ENCODE measurements around the gene EI24. TPM values are rescaled to one million over a fixed set of nuclear protein-coding genes. Genes with fewer than 3 reads are reported as not detected.

EI24 gene
- total and polyA plus RNA-seq, 9 of the 15 experiments (the other 6 are each of a cell fraction or from before 2014, with no cell fraction given): 50.4 to 260 (median 168) TPM

- TF ChIP-seq TCF15 (CRISPR knock-in tag; IDR thresholded peaks at IDR 0.05): no peak
- no peak for TF ChIP-seq ATF1 (CRISPR knock-in tag; IDR thresholded peaks at IDR 0.05)
- no peak for TF ChIP-seq ATF1 (tag; IDR thresholded peaks at IDR 0.05)
- TF ChIP-seq PHF8 (IDR thresholded peaks at IDR 0.05; ENCODE audit: borderline replicate concordance, low read length): no peak
- no peak for TF ChIP-seq EZH2 (IDR thresholded peaks at IDR 0.05; ENCODE audit: borderline replicate concordance, low read depth, low read length)
- peak; percentile 84; the same call in 1 of the 2 replicates for TF ChIP-seq THRB (CRISPR knock-in tag; conservative IDR thresholded peaks at IDR 0.05)
- TF ChIP-seq CXXC5 (CRISPR knock-in tag; IDR thresholded peaks at IDR 0.05): peak; percentile 66
- no peak for TF ChIP-seq FOXJ2 (tag; IDR thresholded peaks at IDR 0.05)
- TF ChIP-seq CBFA2T3 (IDR thresholded peaks at IDR 0.05): peak; percentile 99
- TF ChIP-seq SNRNP70 (optimal IDR thresholded peaks at IDR 0.05; ENCODE audit: low read depth, low read length): no peak
- TF ChIP-seq E2F1 (CRISPR knock-in tag; IDR thresholded peaks at IDR 0.05): no peak
- TF ChIP-seq DEAF1 (CRISPR knock-in tag; IDR thresholded peaks at IDR 0.05): peak; percentile 52; the same call in 1 of the 2 replicates
- no peak for TF ChIP-seq ZZZ3 (IDR thresholded peaks at IDR 0.05)
- no peak for TF ChIP-seq ZNF253 (CRISPR knock-in tag; conservative IDR thresholded peaks at IDR 0.05)
- no peak for TF ChIP-seq SRF (CRISPR knock-in tag; IDR thresholded peaks at IDR 0.05)
- no peak for TF ChIP-seq SREBF2 (CRISPR knock-in tag; IDR thresholded peaks at IDR 0.05)
- no peak for TF ChIP-seq ZNF12 (CRISPR knock-in tag; IDR thresholded peaks at IDR 0.05)
- TF ChIP-seq ZNF395 (CRISPR knock-in tag; IDR thresholded peaks at IDR 0.05): peak; percentile 94; the same call in 1 of the 2 replicates
- TF ChIP-seq MED1 (CRISPR knock-in tag; IDR thresholded peaks at IDR 0.05; ENCODE audit: borderline replicate concordance): no peak
- TF ChIP-seq CEBPG (CRISPR knock-in tag; IDR thresholded peaks at IDR 0.05): no peak
- no peak for TF ChIP-seq CEBPG (tag; conservative IDR thresholded peaks at IDR 0.05 in 1 of 2, IDR thresholded peaks at IDR 0.05 in 1 of 2)
Observed at GRCh38 chr11:125552927-125553326, 16.4 kb upstream of the EI24 start (continued).
